Tibial nerve (tissue), 4 donors: ENCODE data around the gene TMEM9. TPM values are rescaled to one million over a fixed set of nuclear protein-coding genes. Genes with fewer than 3 reads are reported as not detected.
"Not testable (repeated sequence)": the region's sequence is repeated elsewhere in the genome, so short reads cannot be mapped to it uniquely, and the experiment has no call there.

Experiments
- DNase-seq, 2 donors: peaks; one replicate each; pipeline ENCODE4 v3.0.0-alpha.2; 2019; ENCODE audit warnings: low spot score in 2 of 2
- H3K27ac ChIP-seq, 4 donors: fragments of 200-600 bp; sonication (generic) in 3 of 4; one replicate each; pipeline ENCODE4 v1.5.1; 2017 to 2019; ENCODE audit warnings: mild to moderate bottlenecking in 1 of 4
- H3K27me3 ChIP-seq, 2 donors: fragments of 200-600 bp; sonication (generic) in 1 of 2; one replicate each; pipeline versions ENCODE4 v1.5.1 to v1.6.0; 2017 to 2019
- H3K36me3 ChIP-seq, 3 donors: fragments of 200-600 bp; sonication (generic); one replicate each; pipeline ENCODE4 v1.5.1; 2018 to 2019
- H3K4me1 ChIP-seq, 4 donors: fragments of 200-600 bp; sonication (generic) in 3 of 4; one replicate each; pipeline ENCODE4 v1.5.1; 2017 to 2019
- H3K4me3 ChIP-seq, 4 donors: fragments of 200-600 bp; sonication (generic) in 3 of 4; one replicate each; pipeline ENCODE4 v1.5.1; 2017 to 2019; ENCODE audit warnings: mild to moderate bottlenecking in 1 of 4, moderate library complexity in 1 of 4
- H3K9me3 ChIP-seq, 4 donors: fragments of 200-600 bp; sonication (generic) in 3 of 4; one replicate each; pipeline ENCODE4 v1.5.1; 2017 to 2019
- EP300 ChIP-seq, 2 donors: sonication (generic); formaldehyde crosslinking; IDR thresholded peaks; one replicate each; pipeline ENCODE4 v1.6.1; 2017; ENCODE audit warnings: antibody characterized with exemption in 2 of 2, mild to moderate bottlenecking in 1 of 2
- POLR2A ChIP-seq, 2 donors: fragments of 450-650 bp; IDR thresholded peaks; one replicate each; pipeline ENCODE4 v1.6.1; 2017; ENCODE audit warnings: antibody characterized with exemption in 2 of 2, mild to moderate bottlenecking in 2 of 2, moderate library complexity in 2 of 2
- WGBS, 2 donors: methylation state at CpG; one replicate each; pipeline ENCODE4 v1.1.5; 2018; 5-methylcytosine and 5-hydroxymethylcytosine counted together
- total RNA-seq, 4 donors: library from RNA; depleted of rRNA; stranded (reverse); fragments of >200 nt; gene quantifications; one replicate each; pipeline ENCODE4 v1.1.0, GENCODE V29; 2016
- TF ChIP-seq, protein P1 (sequence below), 5 experiments: fragments of 200-600 bp in 3 of 5; fragments of 450-650 bp in 2 of 5; sonication (generic) in 3 of 5; IDR thresholded peaks; one replicate each; pipeline ENCODE4 v1.5.1; 2016 to 2019; ENCODE audit warnings: antibody characterized with exemption in 5 of 5, mild to moderate bottlenecking in 3 of 5, moderate library complexity in 2 of 5

Gene TMEM9
- total RNA-seq, 4 donors from 2014 or later: 57.9 to 73.9 (median 66.3) TPM

DNA sequence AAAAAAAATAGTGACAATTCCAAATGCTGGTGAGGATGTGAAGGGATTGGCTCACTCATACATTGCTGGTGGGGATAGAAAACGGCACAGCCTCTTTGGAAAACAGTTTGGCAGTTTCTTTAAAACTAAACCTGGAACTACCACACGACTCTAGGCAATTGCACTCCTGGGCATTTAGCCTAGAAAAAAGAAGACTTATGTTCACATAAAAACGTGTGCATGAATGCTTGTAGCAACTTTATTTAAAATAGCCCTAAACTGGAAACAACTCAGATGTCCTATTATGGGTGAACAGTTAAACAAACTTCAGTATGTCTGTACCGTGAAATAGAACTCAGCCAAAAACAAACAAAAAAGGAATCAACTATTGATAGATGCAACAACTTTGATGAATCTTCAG lies 9.4 kb upstream of the TMEM9 start:
- H3K9me3 ChIP-seq: no peaks in the 10 kb centered on the region
- no peaks in the 10 kb centered on the region for H3K27me3 ChIP-seq
- TF ChIP-seq POLR2A (IDR thresholded peaks at IDR 0.05) (no peak), EP300 (IDR thresholded peaks at IDR 0.05) (no peak)
- TF ChIP-seq, protein P1, sequence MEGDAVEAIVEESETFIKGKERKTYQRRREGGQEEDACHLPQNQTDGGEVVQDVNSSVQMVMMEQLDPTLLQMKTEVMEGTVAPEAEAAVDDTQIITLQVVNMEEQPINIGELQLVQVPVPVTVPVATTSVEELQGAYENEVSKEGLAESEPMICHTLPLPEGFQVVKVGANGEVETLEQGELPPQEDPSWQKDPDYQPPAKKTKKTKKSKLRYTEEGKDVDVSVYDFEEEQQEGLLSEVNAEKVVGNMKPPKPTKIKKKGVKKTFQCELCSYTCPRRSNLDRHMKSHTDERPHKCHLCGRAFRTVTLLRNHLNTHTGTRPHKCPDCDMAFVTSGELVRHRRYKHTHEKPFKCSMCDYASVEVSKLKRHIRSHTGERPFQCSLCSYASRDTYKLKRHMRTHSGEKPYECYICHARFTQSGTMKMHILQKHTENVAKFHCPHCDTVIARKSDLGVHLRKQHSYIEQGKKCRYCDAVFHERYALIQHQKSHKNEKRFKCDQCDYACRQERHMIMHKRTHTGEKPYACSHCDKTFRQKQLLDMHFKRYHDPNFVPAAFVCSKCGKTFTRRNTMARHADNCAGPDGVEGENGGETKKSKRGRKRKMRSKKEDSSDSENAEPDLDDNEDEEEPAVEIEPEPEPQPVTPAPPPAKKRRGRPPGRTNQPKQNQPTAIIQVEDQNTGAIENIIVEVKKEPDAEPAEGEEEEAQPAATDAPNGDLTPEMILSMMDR (IDR thresholded peaks at IDR 0.05): no peak
- no peak overlapping the region for H3K27ac ChIP-seq
- no peaks in the 10 kb centered on the region for H3K36me3 ChIP-seq
- no peak for DNase-seq
- no peak overlapping the region for H3K4me3 ChIP-seq
- WGBS, 2 donors: 29 to 37% methylated on average over 4 of the region's 4 CpGs
- H3K4me1 ChIP-seq: no peaks in the 10 kb centered on the region

DNA sequence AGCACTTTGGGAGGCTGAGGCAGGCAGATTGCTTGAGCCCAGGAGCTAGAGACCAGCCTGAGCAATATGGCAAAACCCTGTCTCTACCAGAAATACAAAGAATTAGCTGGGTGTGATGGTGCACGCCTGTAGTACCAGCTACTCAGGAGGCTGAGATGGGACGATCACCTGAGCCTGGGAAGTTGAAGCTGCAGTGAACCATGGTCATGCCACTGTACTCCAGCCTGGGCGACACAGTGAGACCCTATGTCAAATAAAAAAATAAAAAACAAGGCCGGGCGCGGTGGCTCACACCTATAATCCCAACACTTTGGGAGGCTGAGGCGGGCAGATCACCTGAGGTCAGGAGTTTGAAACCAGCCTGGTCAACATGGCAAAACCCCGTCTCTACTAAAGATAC lies 8.8 kb upstream of the TMEM9 start:
- not testable (repeated sequence) for H3K4me3 ChIP-seq, H3K4me1 ChIP-seq, H3K27me3 ChIP-seq, H3K9me3 ChIP-seq, H3K27ac ChIP-seq, DNase-seq, H3K36me3 ChIP-seq
- 90 to 91% methylated on average over 8 of the region's 8 CpGs for WGBS, 2 donors

DNA sequence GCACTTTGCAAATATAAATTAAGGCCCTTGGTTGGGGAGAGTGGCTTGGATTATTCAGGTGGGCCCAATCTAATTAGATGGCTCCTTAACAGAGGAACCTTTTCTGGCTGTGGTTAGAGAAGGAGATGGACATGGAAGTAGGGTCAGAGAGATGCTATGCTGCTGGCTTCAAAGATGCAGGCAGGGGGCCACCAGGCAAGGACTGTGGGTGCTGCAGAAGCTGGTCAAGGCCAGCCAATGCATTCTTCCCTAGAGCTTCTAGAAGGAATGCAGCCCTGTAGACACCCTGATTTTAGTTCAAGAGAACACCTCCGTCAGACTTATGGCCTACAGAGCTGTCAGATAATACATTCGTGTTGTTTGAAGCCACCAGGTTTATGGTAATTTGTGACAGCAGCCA lies 3.7 kb upstream of the TMEM9 start:
- Histone ChIP-seq H3K9me3 (no peaks in the 10 kb centered on the region), H3K4me1 (peaks cover 0 to 16% (median 11%) of the 10 kb centered on the region in 4 donors), H3K36me3 (no peaks in the 10 kb centered on the region), H3K27me3 (no peaks in the 10 kb centered on the region), H3K27ac (no peak overlapping the region), H3K4me3 (no peak overlapping the region)
- TF ChIP-seq, protein P1 (IDR thresholded peaks at IDR 0.05): no peak
- TF ChIP-seq EP300 (IDR thresholded peaks at IDR 0.05): no peak
- no peak for TF ChIP-seq POLR2A (IDR thresholded peaks at IDR 0.05)
- 90% methylated on average over 2 of the region's 2 CpGs for WGBS, 2 donors
- DNase-seq: no peak

DNA sequence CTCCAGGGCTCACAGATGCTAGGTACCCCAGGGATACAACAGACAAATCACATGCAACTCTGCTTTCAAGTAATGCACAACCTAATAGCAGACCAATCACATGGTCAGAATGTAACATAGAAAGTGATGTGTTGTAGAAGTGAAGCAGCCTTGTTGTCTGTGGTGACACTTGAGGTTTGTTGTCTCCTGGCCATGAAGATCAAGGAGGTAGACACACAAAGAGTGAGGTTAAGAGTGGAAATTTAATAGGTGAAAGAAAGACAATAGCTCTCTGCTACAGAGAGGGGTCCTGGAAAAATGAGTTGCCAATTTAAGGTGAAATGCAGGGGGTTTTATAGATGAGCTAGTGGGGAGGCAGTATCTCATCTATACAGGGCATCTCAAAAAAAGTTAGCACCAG lies 2.5 kb upstream of the TMEM9 start:
- no peaks in the 10 kb centered on the region for H3K9me3 ChIP-seq
- H3K27me3 ChIP-seq: no peaks in the 10 kb centered on the region
- DNase-seq: no peak
- H3K4me1 ChIP-seq: peaks cover 0 to 21% (median 13%) of the 10 kb centered on the region in 4 donors
- no peak for TF ChIP-seq POLR2A (IDR thresholded peaks at IDR 0.05)
- TF ChIP-seq, protein P1 (IDR thresholded peaks at IDR 0.05): no peak
- no peak for TF ChIP-seq EP300 (IDR thresholded peaks at IDR 0.05)
- H3K4me3 ChIP-seq: no peak overlapping the region
- peaks cover 0 to 2% (median 0%) of the 10 kb centered on the region in 3 donors for H3K36me3 ChIP-seq
- H3K27ac ChIP-seq: no peak overlapping the region

DNA sequence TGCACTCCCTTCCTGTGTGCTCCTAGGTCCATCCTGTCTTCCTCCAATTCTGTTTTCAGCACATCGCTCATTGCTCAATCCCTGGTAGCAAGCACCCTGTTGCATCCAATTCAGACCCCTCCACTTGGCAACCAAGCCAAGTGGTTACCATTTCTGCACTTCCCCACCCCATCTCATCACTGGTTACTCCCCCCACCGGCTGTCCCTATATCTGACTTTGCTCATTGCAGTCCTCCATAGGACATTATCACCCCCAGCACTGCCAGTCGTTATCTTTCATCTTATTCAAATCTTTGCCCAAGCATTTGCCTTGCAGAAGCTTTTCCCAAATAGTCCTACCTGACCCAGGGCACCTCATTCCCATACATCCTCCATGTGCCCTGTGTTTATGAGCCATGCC lies 2.1 kb upstream of the TMEM9 start:
- TF ChIP-seq, protein P1 (IDR thresholded peaks at IDR 0.05): no peak
- TF ChIP-seq POLR2A (IDR thresholded peaks at IDR 0.05) (no peak), EP300 (IDR thresholded peaks at IDR 0.05) (no peak)
- DNase-seq: no peak
- peaks cover 0 to 7% (median 0%) of the 10 kb centered on the region in 3 donors for H3K36me3 ChIP-seq
- H3K4me3 ChIP-seq: no peak overlapping the region
- peaks cover 0 to 21% (median 13%) of the 10 kb centered on the region in 4 donors for H3K4me1 ChIP-seq
- 87 to 89% methylated on average over 3 of the region's 3 CpGs for WGBS, 2 donors
- H3K27ac ChIP-seq: no peak overlapping the region
- H3K27me3 ChIP-seq: no peaks in the 10 kb centered on the region
- H3K9me3 ChIP-seq: no peaks in the 10 kb centered on the region

DNA sequence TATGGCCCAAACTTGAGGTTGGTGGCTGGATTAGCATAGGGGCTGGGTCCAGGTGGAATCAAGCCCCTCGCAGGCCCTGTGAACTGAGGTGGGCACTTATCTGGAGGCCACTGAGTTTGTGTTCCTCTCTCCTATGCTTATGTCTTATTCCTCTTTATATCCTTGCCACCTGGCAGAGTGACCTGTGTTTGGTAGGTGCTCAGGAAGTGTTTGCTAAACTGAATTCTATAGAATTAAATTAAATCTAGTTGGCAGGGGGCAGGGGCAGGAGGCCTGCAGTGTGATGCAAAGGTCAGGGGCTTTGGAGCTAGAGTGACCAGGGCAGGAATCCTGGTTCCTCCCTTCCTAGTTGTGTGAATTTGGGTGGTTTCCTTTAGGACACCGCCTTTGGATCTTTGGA lies 1.1 kb upstream of the TMEM9 start:
- H3K36me3 ChIP-seq: peaks cover 0 to 17% (median 0%) of the 10 kb centered on the region in 3 donors
- H3K4me3 ChIP-seq: no peak overlapping the region
- no peak for DNase-seq
- H3K4me1 ChIP-seq: peaks cover 0 to 21% (median 13%) of the 10 kb centered on the region in 4 donors
- WGBS, 2 donors: 95 to 97% methylated on average over 2 of the region's 2 CpGs
- H3K9me3 ChIP-seq: no peaks in the 10 kb centered on the region
- peak overlapping the region in 1 of 4 donors; percentile 66 for H3K27ac ChIP-seq
- H3K27me3 ChIP-seq: no peaks in the 10 kb centered on the region
- TF ChIP-seq, protein P1 (IDR thresholded peaks at IDR 0.05): no peak
- TF ChIP-seq POLR2A (IDR thresholded peaks at IDR 0.05) (no peak), EP300 (IDR thresholded peaks at IDR 0.05) (no peak)
